GM12878 (cell line): ENCODE measurements around the gene MTFMT. TPM values are rescaled to one million over a fixed set of nuclear protein-coding genes. Genes with fewer than 3 reads are reported as not detected.
A peak's percentile ranks its signal among the peaks of the same experiment; 100 is the strongest.

Source experiments
- ATAC-seq: fragments of 200-7000 bp; cut with Tn5 transposase; 3 replicates; pipeline ENCODE4 v1.9.1; 2020; ENCODE audit warnings: mild to moderate bottlenecking, moderate library complexity
- BruUV-seq: library from RNA; stranded (reverse); fragments of 400-500 nt; replicated peaks from 2 replicates; lab custom pipeline; 2021; lab: Mats Ljungman, UMichigan
- CTCF ChIA-PET: fragments of 300-600 bp; sonication (Branson Sonifier 250); formaldehyde crosslinking; extraction: SDS; loops from one replicate; lab custom pipeline; 2021; ENCODE audit warnings: inconsistent platforms; lab: Yijun Ruan, JAX
- POLR2A ChIA-PET: fragments of 350-600 bp; formaldehyde crosslinking; extraction: SDS; loops from one replicate; lab custom pipeline; 2021; ENCODE audit warnings: inconsistent platforms; lab: Charles Lee
- RAD21 ChIA-PET: fragments of 300-600 bp; sonication (Branson Sonifier 250); formaldehyde crosslinking; loops from one replicate; lab custom pipeline; 2023; ENCODE audit warnings: antibody characterized with exemption; ENCODE audit not compliant: unreplicated experiment; lab: Charles Lee
- SMC1A ChIA-PET: fragments of 300-600 bp; sonication (Branson Sonifier 250); formaldehyde crosslinking; loops from one replicate; lab custom pipeline; 2023; ENCODE audit not compliant: unreplicated experiment, uncharacterized antibody; lab: Charles Lee
- DNase-seq: peaks from one replicate; pipeline ENCODE4 v3.0.0-alpha.2; 2011; ENCODE audit warnings: low read depth, low spot score
- FAIRE-seq: peaks from 3 replicates; lab custom pipeline; 2011; peaks lifted over from hg19 to GRCh38; lab: Jason Lieb, UNC
- H2AFZ ChIP-seq: 2 replicates; pipeline ENCODE4 v1.6.0; 2011; ENCODE audit warnings: low read depth, low read length, control low read depth; ENCODE audit not compliant: control insufficient read depth
- H3K27ac ChIP-seq: 2 replicates; pipeline ENCODE4 v1.5.1; 2011; ENCODE audit warnings: control low read depth; ENCODE audit not compliant: control insufficient read depth, insufficient read depth
- H3K27me3 ChIP-seq, 2 experiments: replicated peaks in 1 of 2; 2 replicates each; pipeline versions ENCODE4 v1.6.0 to v1.6.1; 2011; ENCODE audit warnings: low read length in 1 of 2; ENCODE audit not compliant: control insufficient read depth in 2 of 2, insufficient read depth in 2 of 2
- H3K36me3 ChIP-seq, 2 experiments: 2 replicates each; pipeline ENCODE4 v1.5.1; 2011; ENCODE audit warnings: low read length in 1 of 2; ENCODE audit not compliant: control insufficient read depth in 2 of 2, insufficient read depth in 2 of 2
- H3K4me1 ChIP-seq: 2 replicates; pipeline ENCODE4 v1.6.1; 2011; ENCODE audit warnings: mild to moderate bottlenecking, low read length, moderate library complexity, mixed read lengths; ENCODE audit not compliant: control insufficient read depth, insufficient read depth
- H3K4me2 ChIP-seq: 2 replicates; pipeline ENCODE4 v1.6.0; 2011; ENCODE audit warnings: control low read depth; ENCODE audit not compliant: control insufficient read depth, insufficient read depth
- H3K4me3 ChIP-seq: fragments of 200-600 bp; sonication (generic); 2 replicates; pipeline ENCODE4 v1.5.1; 2016
- H3K79me2 ChIP-seq: 2 replicates; pipeline ENCODE4 v1.6.0; 2011; ENCODE audit warnings: low read length; ENCODE audit not compliant: control insufficient read depth, insufficient read depth
- H3K9ac ChIP-seq: 2 replicates; pipeline ENCODE4 v1.8.0; 2011; ENCODE audit warnings: low read length, control low read depth, mixed read lengths; ENCODE audit not compliant: control insufficient read depth, insufficient read depth
- H3K9me3 ChIP-seq: replicated peaks from 3 replicates; pipeline ENCODE4 v1.5.1; 2011; ENCODE audit warnings: mild to moderate bottlenecking, low read length; ENCODE audit not compliant: control insufficient read depth, insufficient read depth
- H4K20me1 ChIP-seq: 2 replicates; pipeline ENCODE4 v1.6.0; 2011; ENCODE audit not compliant: control insufficient read depth, insufficient read depth
- EED ChIP-seq: sonication (generic); IDR thresholded peaks from 2 replicates; pipeline ENCODE4 v1.6.1; 2016; ENCODE audit warnings: antibody characterized with exemption, low read depth
- IKZF1 ChIP-seq: fragments of 450-650 bp; conservative IDR thresholded peaks from 2 replicates; pipeline ENCODE4 v1.6.1; 2017; ENCODE audit warnings: antibody characterized with exemption, mild to moderate bottlenecking
- NFYA ChIP-seq: IDR thresholded peaks from 2 replicates; pipeline ENCODE4 v1.6.1; 2011; ENCODE audit warnings: low read depth, mild to moderate bottlenecking, low read length, improper control_type of control experiment, borderline replicate concordance
- SPI1 ChIP-seq: IDR thresholded peaks from 2 replicates; pipeline ENCODE4 v1.6.1; 2011; ENCODE audit warnings: low read depth, mild to moderate bottlenecking, low read length, moderate library complexity, borderline replicate concordance; ENCODE audit not compliant: insufficient read depth
- ZBED1 ChIP-seq: IDR thresholded peaks from 2 replicates; pipeline ENCODE4 v1.6.1; 2016; ENCODE audit warnings: borderline replicate concordance
- WGBS: methylation state at CpG from one replicate; pipeline ENCODE4 v1.1.6; 2016; ENCODE audit warnings: low lambda C conversion rate; ENCODE audit not compliant: insufficient replicate concordance, insufficient coverage; ENCODE audit errors: missing lambda C conversion rate; 5-methylcytosine and 5-hydroxymethylcytosine counted together
- in situ Hi-C: fragments of 300-500 bp; cut with MboI; formaldehyde crosslinking; loops from 9 replicates; pipeline ENCODE4 v1.14.3; 2018; ENCODE audit warnings: mixed read lengths
- intact Hi-C: fragments of 100-400 bp; cut with micrococcal nuclease; formaldehyde crosslinking; loops from one replicate; pipeline ENCODE4 v1.14.2; 2022; ENCODE audit not compliant: unreplicated experiment
- polyA plus RNA-seq, 11 experiments: library from polyadenylated mRNA; depleted of rRNA in 4 of 11; unstranded in 6 of 11; stranded (reverse) in 5 of 11; fragments of >200 nt; fragmentation: Nextera tagmentation in 4 of 11; fragmentation: Illumina TruSeq in 1 of 11; extraction: Ambion mirVana in 4 of 11; extraction: Trizol in 1 of 11; gene quantifications; 1 replicate in 1 of 11; 2 replicates in 10 of 11; pipeline versions ENCODE4 v1.2.1 to v1.2.3, GENCODE V29; 2011 to 2016; ENCODE audit warnings: inconsistent platforms in 2 of 11, missing spikeins in 2 of 11, low read depth in 1 of 11
- total RNA-seq, 4 experiments: library from RNA; depleted of rRNA in 3 of 4; stranded (reverse); fragments of >200 nt in 3 of 4; fragmentation: Illumina TruSeq in 1 of 4; extraction: Trizol in 1 of 4; gene quantifications; 2 replicates each; pipeline versions ENCODE4 v1.2.1 to v1.2.3, GENCODE V29; 2013 to 2021

Gene MTFMT
- total and polyA plus RNA-seq, 10 of the 15 experiments (the other 5 are each of a cell fraction or from before 2014, with no cell fraction given), result 1.7 to 29.8 (median 17.4) TPM

- Histone ChIP-seq H3K4me3 (peak overlapping the region; percentile 46; the same call in 1 of the 2 replicates), H3K9me3 (no peaks in the 10 kb centered on the region), H3K4me2 (peak overlapping the region; percentile 61), H3K4me1 (peaks cover 7% of the 10 kb centered on the region), H4K20me1 (no peaks in the 10 kb centered on the region), H3K36me3 (peaks cover 0 to 5% of the 10 kb centered on the region in 2 experiments; a peak in 2 of 4 replicates), H2AFZ (peak overlapping the region; percentile 9), H3K9ac (peak overlapping the region; percentile 11; the same call in 1 of the 2 replicates), H3K79me2 (peaks cover 38% of the 10 kb centered on the region), H3K27ac (peak overlapping the region; percentile 55), H3K27me3 (no peaks in the 10 kb centered on the region)
- intact Hi-C loops (loop anchor here (5.0 to 10.0 kb wide), 2 partner anchors 93 to 161 kb away; partner anchors contain the start of gene PIF1), in situ Hi-C loops (no loop called here)
- WGBS, result 64% methylated on average over 9 of the region's 9 CpGs
- FAIRE-seq, result no peak
- POLR2A ChIA-PET, result interaction anchor here (0.8 to 1.7 kb wide), 2 partner anchors 55 to 90 kb away, joined by 3 read pairs; no protein-coding TSS in a partner anchor
- SMC1A ChIA-PET, result interaction anchor here (0.8 to 2.3 kb wide), 10 partner anchors 9 to 250 kb away, joined by 3 to 13 read pairs (median 4); no protein-coding TSS in a partner anchor
- RAD21 ChIA-PET, result interaction anchor here (0.7 to 1.0 kb wide), 4 partner anchors 49 to 163 kb away, joined by 3 read pairs; no protein-coding TSS in a partner anchor
- no peak for DNase-seq
- CTCF ChIA-PET, result interaction anchor here (0.5 kb wide), 1 partner anchor 448 kb away, joined by 3 read pairs; no protein-coding TSS in a partner anchor
- TF ChIP-seq ZBED1 (no peak), NFYA (no peak), EED (no peak), IKZF1 (peak; percentile 38; the same call in 1 of the 2 replicates), SPI1 (peak; percentile 30; the same call in 1 of the 2 replicates)
- ATAC-seq, result no peak
- TSS peak; percentile 6 for BruUV-seq
Measured at GRCh38 chr15:64985366-64986033, 43.9 kb downstream of the MTFMT start.
